ENCODE data around the gene EFCAB11.

The EFCAB11 gene

DNA sequence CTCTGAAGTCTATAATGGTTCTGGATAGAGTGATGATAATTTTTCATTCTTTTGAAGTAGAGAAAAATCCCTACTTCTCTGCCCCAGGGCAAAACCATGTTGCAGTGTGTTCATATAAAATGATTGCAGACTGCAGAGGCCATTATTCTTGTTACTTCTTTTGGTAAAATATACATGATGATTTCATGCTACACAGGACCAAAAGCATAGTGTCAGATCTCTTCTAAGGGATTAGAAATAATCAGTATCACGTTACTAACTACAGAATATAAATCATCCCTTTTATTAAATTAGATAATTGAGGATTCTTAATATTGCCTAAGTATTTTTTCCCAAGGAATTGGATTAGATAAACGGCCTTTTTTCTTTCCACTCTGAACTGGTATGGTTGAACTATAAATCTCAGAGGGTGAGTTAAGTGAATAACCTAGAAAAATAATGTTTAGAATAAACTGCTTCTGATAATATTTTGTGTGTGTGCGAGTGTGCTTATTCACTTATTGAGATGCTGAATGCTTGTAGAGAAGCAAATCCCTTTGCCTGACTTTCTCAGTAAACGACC, 156.2 kb downstream of the EFCAB11 start:
- TF ChIP-seq EZH2phosphoT487 (IDR thresholded peaks at IDR 0.05; ENCODE audit: borderline replicate concordance, low read length) (no peak), CTCF (IDR thresholded peaks at IDR 0.05; ENCODE audit: low read depth, low read length, poor library complexity, severe bottlenecking) (no peak)
- Histone ChIP-seq H3K4me3 (ENCODE audit: low read length) (no peak overlapping the region), H4K20me1 (ENCODE audit: control insufficient read depth, insufficient read depth, low read depth, low read length) (no peaks in the 10 kb centered on the region), H3F3A (ENCODE audit: control insufficient read depth, insufficient read depth) (no peaks in the 10 kb centered on the region), H3K27ac (ENCODE audit: low read depth, low read length) (no peak overlapping the region), H3K9me2 (replicated peaks; ENCODE audit: control insufficient read depth, low read length) (no peaks in the 10 kb centered on the region), H3K9me3 (ENCODE audit: control insufficient read depth, insufficient read depth, low read length) (no peaks in the 10 kb centered on the region), H3K36me3 (ENCODE audit: control insufficient read depth, low read length) (no peaks in the 10 kb centered on the region), H3K27me3 (ENCODE audit: control insufficient read depth, low read length) (no peaks in the 10 kb centered on the region), H3K4me2 (ENCODE audit: low read length) (no peak overlapping the region), H3K4me1 (ENCODE audit: control insufficient read depth, low read length) (no peaks in the 10 kb centered on the region), H3K79me2 (ENCODE audit: control insufficient read depth, low read length) (no peaks in the 10 kb centered on the region)

- H3K27ac ChIP-seq (ENCODE audit: low read depth, low read length), result no peak overlapping the region
- TF ChIP-seq CTCF (IDR thresholded peaks at IDR 0.05; ENCODE audit: low read depth, low read length, poor library complexity, severe bottlenecking) (no peak), EZH2phosphoT487 (IDR thresholded peaks at IDR 0.05; ENCODE audit: borderline replicate concordance, low read length) (no peak)
- H3K4me2 ChIP-seq (ENCODE audit: low read length), result no peak overlapping the region
- no peaks in the 10 kb centered on the region for H3K9me3 ChIP-seq (ENCODE audit: control insufficient read depth, insufficient read depth, low read length)
- no peaks in the 10 kb centered on the region for H3K27me3 ChIP-seq (ENCODE audit: control insufficient read depth, low read length)
- H3K4me3 ChIP-seq (ENCODE audit: low read length), result no peak overlapping the region
- H3K79me2 ChIP-seq (ENCODE audit: control insufficient read depth, low read length), result no peaks in the 10 kb centered on the region
- no peaks in the 10 kb centered on the region for H4K20me1 ChIP-seq (ENCODE audit: control insufficient read depth, insufficient read depth, low read depth, low read length)
- no peaks in the 10 kb centered on the region for H3K36me3 ChIP-seq (ENCODE audit: control insufficient read depth, low read length)
- H3F3A ChIP-seq (ENCODE audit: control insufficient read depth, insufficient read depth), result no peaks in the 10 kb centered on the region
- H3K4me1 ChIP-seq (ENCODE audit: control insufficient read depth, low read length), result no peaks in the 10 kb centered on the region
- no peaks in the 10 kb centered on the region for H3K9me2 ChIP-seq (replicated peaks; ENCODE audit: control insufficient read depth, low read length)
Measured at GRCh38 chr14:89797148-89797547, 157.4 kb downstream of the EFCAB11 start.

- no peaks in the 10 kb centered on the region for H4K20me1 ChIP-seq (ENCODE audit: control insufficient read depth, insufficient read depth, low read depth, low read length)
- no peaks in the 10 kb centered on the region for H3K79me2 ChIP-seq (ENCODE audit: control insufficient read depth, low read length)
- no peaks in the 10 kb centered on the region for H3K9me3 ChIP-seq (ENCODE audit: control insufficient read depth, insufficient read depth, low read length)
- H3K4me3 ChIP-seq (ENCODE audit: low read length), result no peak overlapping the region
- H3K4me2 ChIP-seq (ENCODE audit: low read length), result no peak overlapping the region
- no peaks in the 10 kb centered on the region for H3K4me1 ChIP-seq (ENCODE audit: control insufficient read depth, low read length)
- H3K36me3 ChIP-seq (ENCODE audit: control insufficient read depth, low read length), result no peaks in the 10 kb centered on the region
- TF ChIP-seq EZH2phosphoT487 (IDR thresholded peaks at IDR 0.05; ENCODE audit: borderline replicate concordance, low read length) (no peak), CTCF (IDR thresholded peaks at IDR 0.05; ENCODE audit: low read depth, low read length, poor library complexity, severe bottlenecking) (no peak)
- no peaks in the 10 kb centered on the region for H3K9me2 ChIP-seq (replicated peaks; ENCODE audit: control insufficient read depth, low read length)
- no peaks in the 10 kb centered on the region for H3K27me3 ChIP-seq (ENCODE audit: control insufficient read depth, low read length)
- H3K27ac ChIP-seq (ENCODE audit: low read depth, low read length), result no peak overlapping the region
- no peaks in the 10 kb centered on the region for H3F3A ChIP-seq (ENCODE audit: control insufficient read depth, insufficient read depth)
Measured at GRCh38 chr14:89794096-89794495, 160.4 kb downstream of the EFCAB11 start.
